LNCAP (cell line): Measurements from ENCODE around the gene MLLT6.

Experiments used
- TF ChIP-seq, protein P1 (sequence below): fragments of 450-650 bp; IDR thresholded peaks from 2 replicates; pipeline ENCODE4 v1.5.1; 2017; ENCODE audit warnings: mild to moderate bottlenecking

Gene MLLT6

GRCh38 chr17:38773258-38773657 is 68.2 kb downstream of the MLLT6 start:
- TF ChIP-seq, protein P1, sequence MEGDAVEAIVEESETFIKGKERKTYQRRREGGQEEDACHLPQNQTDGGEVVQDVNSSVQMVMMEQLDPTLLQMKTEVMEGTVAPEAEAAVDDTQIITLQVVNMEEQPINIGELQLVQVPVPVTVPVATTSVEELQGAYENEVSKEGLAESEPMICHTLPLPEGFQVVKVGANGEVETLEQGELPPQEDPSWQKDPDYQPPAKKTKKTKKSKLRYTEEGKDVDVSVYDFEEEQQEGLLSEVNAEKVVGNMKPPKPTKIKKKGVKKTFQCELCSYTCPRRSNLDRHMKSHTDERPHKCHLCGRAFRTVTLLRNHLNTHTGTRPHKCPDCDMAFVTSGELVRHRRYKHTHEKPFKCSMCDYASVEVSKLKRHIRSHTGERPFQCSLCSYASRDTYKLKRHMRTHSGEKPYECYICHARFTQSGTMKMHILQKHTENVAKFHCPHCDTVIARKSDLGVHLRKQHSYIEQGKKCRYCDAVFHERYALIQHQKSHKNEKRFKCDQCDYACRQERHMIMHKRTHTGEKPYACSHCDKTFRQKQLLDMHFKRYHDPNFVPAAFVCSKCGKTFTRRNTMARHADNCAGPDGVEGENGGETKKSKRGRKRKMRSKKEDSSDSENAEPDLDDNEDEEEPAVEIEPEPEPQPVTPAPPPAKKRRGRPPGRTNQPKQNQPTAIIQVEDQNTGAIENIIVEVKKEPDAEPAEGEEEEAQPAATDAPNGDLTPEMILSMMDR: no peak

DNA sequence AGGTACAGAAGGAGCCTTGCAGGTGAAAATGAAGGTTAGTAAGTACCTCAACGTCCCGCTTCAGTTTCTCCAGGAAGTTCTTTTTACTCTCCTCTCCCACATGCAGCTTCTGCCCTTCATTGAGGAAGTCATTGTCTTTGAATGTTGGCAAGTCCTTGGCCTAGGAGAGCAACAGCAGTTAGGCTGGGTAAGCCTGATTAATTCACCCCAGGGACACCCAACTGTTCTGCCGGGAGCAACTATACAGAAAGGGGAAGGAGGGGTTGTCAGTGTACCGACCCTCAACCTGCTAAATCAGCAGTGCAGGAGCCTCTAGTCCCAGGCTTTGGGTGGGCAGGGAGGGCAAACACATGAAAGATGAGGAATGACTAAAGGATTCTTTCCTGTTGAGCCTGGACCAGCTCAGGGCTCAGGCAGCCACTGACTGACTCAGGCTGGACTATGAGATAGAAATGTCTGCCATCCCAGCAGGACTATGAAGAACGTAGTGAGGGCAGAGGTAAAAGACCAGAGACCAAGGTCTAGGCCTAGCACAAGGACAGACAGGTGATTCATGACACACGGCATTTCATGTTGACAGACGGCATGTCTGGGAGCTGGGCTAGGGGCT is 72.7 kb downstream of the MLLT6 start:
- TF ChIP-seq, protein P1: no peak
